Ishikawa (cell line): ENCODE data around the gene ZNF169.

Source experiments
- CEBPB ChIP-seq: IDR thresholded peaks from 2 replicates; pipeline ENCODE4 v1.6.1; 2012
- CREB1 ChIP-seq: IDR thresholded peaks from 2 replicates; pipeline ENCODE4 v1.6.1; 2012; ENCODE audit warnings: low read depth
- EGR1 ChIP-seq: IDR thresholded peaks from 2 replicates; pipeline ENCODE4 v1.6.1; 2012
- EP300 ChIP-seq: IDR thresholded peaks from 2 replicates; pipeline ENCODE4 v1.6.1; 2012; ENCODE audit warnings: borderline replicate concordance
- FOXM1 ChIP-seq: IDR thresholded peaks from 2 replicates; pipeline ENCODE4 v1.6.1; 2012; ENCODE audit warnings: low read depth, borderline replicate concordance
- MAX ChIP-seq: IDR thresholded peaks from 2 replicates; pipeline ENCODE4 v1.6.1; 2012
- RAD21 ChIP-seq: IDR thresholded peaks from 2 replicates; pipeline ENCODE4 v1.6.1; 2012; ENCODE audit warnings: low read depth
- REST ChIP-seq: IDR thresholded peaks from 2 replicates; pipeline ENCODE4 v1.6.1; 2012; ENCODE audit warnings: low read depth, mild to moderate bottlenecking
- YY1 ChIP-seq: IDR thresholded peaks from 2 replicates; pipeline ENCODE4 v1.6.1; 2012; ENCODE audit warnings: low read depth

- no peak for TF ChIP-seq EP300
- no peak for TF ChIP-seq MAX
- no peak for TF ChIP-seq RAD21
- no peak for TF ChIP-seq FOXM1
- no peak for TF ChIP-seq YY1
- TF ChIP-seq CREB1, result no peak
- no peak for TF ChIP-seq EGR1
- TF ChIP-seq REST, result no peak
- TF ChIP-seq CEBPB, result no peak
Measured at GRCh38 chr9:94245651-94246050, 13.4 kb upstream of the ZNF169 start.
